Mammary epithelial cell (primary cell): Measurements from ENCODE around the gene KCNIP3.

Experiments used
- EZH2 ChIP-seq: IDR thresholded peaks from 2 replicates; pipeline ENCODE4 v1.6.1; 2012; ENCODE audit warnings: low read length, inconsistent platforms, borderline replicate concordance
- TF ChIP-seq, protein P1 (sequence below), 2 donors: IDR thresholded peaks in 1 of 2; conservative IDR thresholded peaks in 1 of 2; 2 replicates each; pipeline ENCODE4 v1.5.1; 2011 to 2012; ENCODE audit warnings: inconsistent platforms in 2 of 2, low read length in 2 of 2, mild to moderate bottlenecking in 2 of 2, control low read depth in 1 of 2, low read depth in 1 of 2; ENCODE audit not compliant: insufficient read depth in 1 of 2; ENCODE audit errors: extremely low read depth in 1 of 2

DNA sequence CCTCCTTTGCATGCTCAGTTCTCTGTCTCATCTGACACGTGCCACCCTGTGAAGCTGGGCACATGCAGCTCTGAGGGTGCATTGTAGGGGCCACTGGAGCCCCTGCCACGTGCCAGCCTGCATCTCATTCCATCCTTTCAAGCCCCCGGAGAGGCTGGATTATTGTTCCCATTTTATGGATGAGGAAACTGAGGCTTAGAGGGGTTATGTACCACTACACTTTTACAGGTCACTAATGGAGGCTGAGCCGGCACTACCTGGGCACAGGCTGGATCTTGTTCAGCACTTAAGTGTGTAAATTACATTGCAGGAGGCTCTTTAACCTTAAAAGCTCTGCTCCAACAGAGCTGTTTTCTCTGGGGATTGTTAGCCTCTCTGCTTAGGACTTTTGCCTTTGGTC, 47.5 kb downstream of the KCNIP3 start:
- TF ChIP-seq, protein P1, sequence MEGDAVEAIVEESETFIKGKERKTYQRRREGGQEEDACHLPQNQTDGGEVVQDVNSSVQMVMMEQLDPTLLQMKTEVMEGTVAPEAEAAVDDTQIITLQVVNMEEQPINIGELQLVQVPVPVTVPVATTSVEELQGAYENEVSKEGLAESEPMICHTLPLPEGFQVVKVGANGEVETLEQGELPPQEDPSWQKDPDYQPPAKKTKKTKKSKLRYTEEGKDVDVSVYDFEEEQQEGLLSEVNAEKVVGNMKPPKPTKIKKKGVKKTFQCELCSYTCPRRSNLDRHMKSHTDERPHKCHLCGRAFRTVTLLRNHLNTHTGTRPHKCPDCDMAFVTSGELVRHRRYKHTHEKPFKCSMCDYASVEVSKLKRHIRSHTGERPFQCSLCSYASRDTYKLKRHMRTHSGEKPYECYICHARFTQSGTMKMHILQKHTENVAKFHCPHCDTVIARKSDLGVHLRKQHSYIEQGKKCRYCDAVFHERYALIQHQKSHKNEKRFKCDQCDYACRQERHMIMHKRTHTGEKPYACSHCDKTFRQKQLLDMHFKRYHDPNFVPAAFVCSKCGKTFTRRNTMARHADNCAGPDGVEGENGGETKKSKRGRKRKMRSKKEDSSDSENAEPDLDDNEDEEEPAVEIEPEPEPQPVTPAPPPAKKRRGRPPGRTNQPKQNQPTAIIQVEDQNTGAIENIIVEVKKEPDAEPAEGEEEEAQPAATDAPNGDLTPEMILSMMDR (conservative IDR thresholded peaks at IDR 0.05 in 1 of 2, IDR thresholded peaks at IDR 0.05 in 1 of 2; ENCODE audit: extremely low read depth in 1 of 2, insufficient read depth in 1 of 2, low read depth in 1 of 2, low read length in 2 of 2) = no peak
- TF ChIP-seq EZH2 = no peak
